ENCODE measurements around the gene PLCH1. TPM values are rescaled to one million over a fixed set of nuclear protein-coding genes. Genes with fewer than 3 reads are reported as not detected.

The PLCH1 gene
- total and polyA plus RNA-seq, 9 of the 15 experiments (the other 6 are each of a cell fraction or from before 2014, with no cell fraction given), result 0.17 to 0.62 (median 0.40) TPM

DNA sequence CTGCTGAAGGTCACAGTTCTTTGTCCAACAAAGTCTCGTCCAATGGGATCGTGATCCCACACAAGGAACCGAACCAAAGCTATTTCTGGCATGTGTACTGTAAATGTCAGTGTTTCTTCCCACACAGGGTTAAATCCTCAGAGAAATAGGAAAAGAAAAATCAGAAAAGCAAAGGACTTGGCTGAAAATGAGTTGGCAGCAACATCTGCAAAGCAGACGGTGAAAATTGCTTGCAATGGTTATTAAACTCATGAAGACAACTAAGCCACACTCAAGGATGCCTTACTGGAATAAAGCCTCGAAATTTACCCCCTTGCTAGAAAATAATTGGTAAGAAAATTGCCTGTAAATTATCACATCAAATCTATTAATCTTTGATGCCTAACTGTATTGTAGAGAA is 256.2 kb downstream of the PLCH1 start:
- intact Hi-C loops (cut with micrococcal nuclease), result no loop called here
- in situ Hi-C loops (cut with MboI), result no loop called here
- ChIA-PET CTCF (ENCODE audit: low intra/inter-chr PET ratio) (no interaction called here), POLR2A (interaction anchor here (0.6 kb wide), 1 partner anchor 209 kb away, joined by 3 read pairs; no protein-coding TSS in a partner anchor)
- H3K4me3 ChIP-seq, result no peak overlapping the region
- DNase-seq (ENCODE audit: extremely low read depth in 1 of 4, low spot score in 3 of 4) (no peak), FAIRE-seq (no peak), ATAC-seq (no peak)
- H3K36me3 ChIP-seq (ENCODE audit: control insufficient read depth, insufficient read depth, low read length), result no peaks in the 10 kb centered on the region
- no peak overlapping the region for H2AFZ ChIP-seq (ENCODE audit: low read depth, low read length)
- BruUV-seq (replicated peaks), result no TSS peak
- WGBS (ENCODE audit: insufficient coverage, low coverage, missing lambda C conversion rate), result 0% methylated on average over 5 of the region's 5 CpGs
- H3K4me2 ChIP-seq (ENCODE audit: insufficient read depth, low read length), result no peak overlapping the region
- no peaks in the 10 kb centered on the region for H3K79me2 ChIP-seq (ENCODE audit: control insufficient read depth, insufficient read depth, low read length)
- no peaks in the 10 kb centered on the region for H4K20me1 ChIP-seq (replicated peaks; ENCODE audit: control insufficient read depth, insufficient read depth, low read length)
- no peak overlapping the region for H3K9ac ChIP-seq (ENCODE audit: insufficient read depth in 1 of 2, low read depth in 2 of 2, low read length in 2 of 2)
- H3K4me1 ChIP-seq (replicated peaks in 1 of 2; ENCODE audit: control insufficient read depth in 2 of 2, insufficient read depth in 2 of 2, low read length in 2 of 2), result no peaks in the 10 kb centered on the region
- no peaks in the 10 kb centered on the region for H3K9me1 ChIP-seq (ENCODE audit: control insufficient read depth, insufficient read depth, low read length)
- H3K9me3 ChIP-seq (replicated peaks; ENCODE audit: control insufficient read depth, insufficient read depth, low read depth, low read length), result no peaks in the 10 kb centered on the region
- peaks cover 0 to 13% of the 10 kb centered on the region in 2 experiments; a peak in 2 of 5 replicates for H3K27me3 ChIP-seq (ENCODE audit: control insufficient read depth in 2 of 2, insufficient read depth in 2 of 2, low read length in 2 of 2)
- no peak overlapping the region for H3K27ac ChIP-seq (ENCODE audit: extremely low read depth, low read depth, low read length)
- TF ChIP-seq, protein P1, sequence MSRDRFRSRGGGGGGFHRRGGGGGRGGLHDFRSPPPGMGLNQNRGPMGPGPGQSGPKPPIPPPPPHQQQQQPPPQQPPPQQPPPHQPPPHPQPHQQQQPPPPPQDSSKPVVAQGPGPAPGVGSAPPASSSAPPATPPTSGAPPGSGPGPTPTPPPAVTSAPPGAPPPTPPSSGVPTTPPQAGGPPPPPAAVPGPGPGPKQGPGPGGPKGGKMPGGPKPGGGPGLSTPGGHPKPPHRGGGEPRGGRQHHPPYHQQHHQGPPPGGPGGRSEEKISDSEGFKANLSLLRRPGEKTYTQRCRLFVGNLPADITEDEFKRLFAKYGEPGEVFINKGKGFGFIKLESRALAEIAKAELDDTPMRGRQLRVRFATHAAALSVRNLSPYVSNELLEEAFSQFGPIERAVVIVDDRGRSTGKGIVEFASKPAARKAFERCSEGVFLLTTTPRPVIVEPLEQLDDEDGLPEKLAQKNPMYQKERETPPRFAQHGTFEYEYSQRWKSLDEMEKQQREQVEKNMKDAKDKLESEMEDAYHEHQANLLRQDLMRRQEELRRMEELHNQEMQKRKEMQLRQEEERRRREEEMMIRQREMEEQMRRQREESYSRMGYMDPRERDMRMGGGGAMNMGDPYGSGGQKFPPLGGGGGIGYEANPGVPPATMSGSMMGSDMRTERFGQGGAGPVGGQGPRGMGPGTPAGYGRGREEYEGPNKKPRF (IDR thresholded peaks at IDR 0.05; ENCODE audit: low read depth, low read length), result no peak
- TF ChIP-seq, protein P2, sequence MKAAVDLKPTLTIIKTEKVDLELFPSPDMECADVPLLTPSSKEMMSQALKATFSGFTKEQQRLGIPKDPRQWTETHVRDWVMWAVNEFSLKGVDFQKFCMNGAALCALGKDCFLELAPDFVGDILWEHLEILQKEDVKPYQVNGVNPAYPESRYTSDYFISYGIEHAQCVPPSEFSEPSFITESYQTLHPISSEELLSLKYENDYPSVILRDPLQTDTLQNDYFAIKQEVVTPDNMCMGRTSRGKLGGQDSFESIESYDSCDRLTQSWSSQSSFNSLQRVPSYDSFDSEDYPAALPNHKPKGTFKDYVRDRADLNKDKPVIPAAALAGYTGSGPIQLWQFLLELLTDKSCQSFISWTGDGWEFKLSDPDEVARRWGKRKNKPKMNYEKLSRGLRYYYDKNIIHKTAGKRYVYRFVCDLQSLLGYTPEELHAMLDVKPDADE (conservative IDR thresholded peaks at IDR 0.05; ENCODE audit: control insufficient read depth, low read depth, low read length), result no peak
- TF ChIP-seq, protein P3, sequence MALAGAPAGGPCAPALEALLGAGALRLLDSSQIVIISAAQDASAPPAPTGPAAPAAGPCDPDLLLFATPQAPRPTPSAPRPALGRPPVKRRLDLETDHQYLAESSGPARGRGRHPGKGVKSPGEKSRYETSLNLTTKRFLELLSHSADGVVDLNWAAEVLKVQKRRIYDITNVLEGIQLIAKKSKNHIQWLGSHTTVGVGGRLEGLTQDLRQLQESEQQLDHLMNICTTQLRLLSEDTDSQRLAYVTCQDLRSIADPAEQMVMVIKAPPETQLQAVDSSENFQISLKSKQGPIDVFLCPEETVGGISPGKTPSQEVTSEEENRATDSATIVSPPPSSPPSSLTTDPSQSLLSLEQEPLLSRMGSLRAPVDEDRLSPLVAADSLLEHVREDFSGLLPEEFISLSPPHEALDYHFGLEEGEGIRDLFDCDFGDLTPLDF (CRISPR knock-in tag; IDR thresholded peaks at IDR 0.05), result no peak
- TF ChIP-seq NR2C2 (CRISPR knock-in tag; IDR thresholded peaks at IDR 0.05) (no peak), NR2C2 (tag; IDR thresholded peaks at IDR 0.05) (no peak), MYNN (IDR thresholded peaks at IDR 0.05) (no peak), MYNN (CRISPR knock-in tag; IDR thresholded peaks at IDR 0.05) (no peak), MYBL2 (IDR thresholded peaks at IDR 0.05; ENCODE audit: low read depth) (no peak), MYBL2 (CRISPR knock-in tag; IDR thresholded peaks at IDR 0.05; ENCODE audit: borderline replicate concordance) (no peak), ATF7 (IDR thresholded peaks at IDR 0.05) (no peak), ZBTB8A (IDR thresholded peaks at IDR 0.05; ENCODE audit: partially characterized antibody) (no peak), TSC22D4 (tag; IDR thresholded peaks at IDR 0.05) (no peak), MTA3 (IDR thresholded peaks at IDR 0.05; ENCODE audit: borderline replicate concordance) (no peak), SAFB (IDR thresholded peaks at IDR 0.05; ENCODE audit: borderline replicate concordance, low read depth, low read length) (no peak), KHSRP (IDR thresholded peaks at IDR 0.05) (no peak), PHF21A (IDR thresholded peaks at IDR 0.05; ENCODE audit: borderline replicate concordance, low read depth) (no peak), TRIM24 (IDR thresholded peaks at IDR 0.05) (no peak), CEBPB (tag; IDR thresholded peaks at IDR 0.05) (no peak), ZNF12 (CRISPR knock-in tag; IDR thresholded peaks at IDR 0.05) (no peak)

Data from K562 (cell line).